KMS-11 (cell line): ENCODE measurements around the gene S100A8.

ENCODE experiments used
- H2AFZ ChIP-seq: fragments of 200-600 bp; sonication (generic); 2 replicates; pipeline ENCODE4 v1.6.1; 2016; ENCODE audit warnings: antibody characterized with exemption, mixed run types, low read depth
- H3K27ac ChIP-seq: fragments of 200-600 bp; sonication (generic); 2 replicates; pipeline ENCODE4 v1.6.1; 2016; ENCODE audit warnings: mild to moderate bottlenecking, mixed run types
- H3K27me3 ChIP-seq: fragments of 200-600 bp; sonication (generic); 2 replicates; pipeline ENCODE4 v1.6.1; 2017; ENCODE audit warnings: mild to moderate bottlenecking, low read depth, mixed run types, moderate library complexity; ENCODE audit not compliant: insufficient read depth
- H3K36me3 ChIP-seq: fragments of 200-600 bp; sonication (generic); 2 replicates; pipeline ENCODE4 v1.6.1; 2017; ENCODE audit warnings: mild to moderate bottlenecking, mixed run types; ENCODE audit not compliant: insufficient read depth
- H3K4me1 ChIP-seq: fragments of 200-600 bp; sonication (generic); 2 replicates; pipeline ENCODE4 v1.6.1; 2016; ENCODE audit warnings: mild to moderate bottlenecking, low read depth, mixed run types; ENCODE audit not compliant: poor library complexity, severe bottlenecking
- H3K4me2 ChIP-seq: fragments of 200-600 bp; sonication (generic); 2 replicates; pipeline ENCODE4 v1.7.0; 2016; ENCODE audit warnings: mild to moderate bottlenecking, mixed run types
- H3K4me3 ChIP-seq: fragments of 200-600 bp; sonication (generic); IDR thresholded peaks from 2 replicates; pipeline ENCODE4 v1.6.1; 2017; ENCODE audit warnings: low read depth, low read length, mixed read lengths; ENCODE audit not compliant: insufficient read depth
- H3K79me2 ChIP-seq: fragments of 200-600 bp; sonication (generic); 2 replicates; pipeline ENCODE4 v1.6.1; 2016; ENCODE audit warnings: low read depth, mixed run types; ENCODE audit not compliant: insufficient read depth
- H3K9ac ChIP-seq: fragments of 200-600 bp; sonication (generic); 2 replicates; pipeline ENCODE4 v1.6.1; 2016; ENCODE audit warnings: mild to moderate bottlenecking, mixed run types
- H4K20me1 ChIP-seq: fragments of 200-600 bp; sonication (generic); 2 replicates; pipeline ENCODE4 v1.6.1; 2016; ENCODE audit warnings: mild to moderate bottlenecking, mixed run types; ENCODE audit not compliant: insufficient read depth
- CTCF ChIP-seq: fragments of 200-600 bp; sonication (generic); conservative IDR thresholded peaks from 2 replicates; pipeline ENCODE4 v1.6.1; 2017; ENCODE audit warnings: low read depth, mild to moderate bottlenecking, antibody characterized with exemption, low read length, moderate library complexity, mixed read lengths

The S100A8 gene

GRCh38 chr1:153428791-153429190, 37.9 kb upstream of the S100A8 start:
- Histone ChIP-seq H4K20me1 (no peaks in the 10 kb centered on the region), H3K4me1 (no peaks in the 10 kb centered on the region), H3K36me3 (no peaks in the 10 kb centered on the region), H3K27ac (no peak overlapping the region), H3K9ac (no peak overlapping the region), H3K4me2 (no peak overlapping the region), H3K4me3 (no peak overlapping the region), H3K27me3 (0 out of 2 replicates have a peak, but pooled peaks cover 1% of the 10 kb centered on the region), H3K79me2 (no peaks in the 10 kb centered on the region), H2AFZ (no peak overlapping the region)
- TF ChIP-seq CTCF = no peak

GRCh38 chr1:153428073-153428638, 37.3 kb upstream of the S100A8 start:
- no peak overlapping the region for H3K4me2 ChIP-seq
- 0 out of 2 replicates have a peak, but pooled peaks cover 2% of the 10 kb centered on the region for H3K27me3 ChIP-seq

GRCh38 chr1:153426809-153427208, 35.9 kb upstream of the S100A8 start:
- no peak overlapping the region for H3K4me3 ChIP-seq
- no peak overlapping the region for H3K9ac ChIP-seq
- H3K4me2 ChIP-seq = no peak overlapping the region
- no peaks in the 10 kb centered on the region for H4K20me1 ChIP-seq
- TF ChIP-seq CTCF = no peak
- no peaks in the 10 kb centered on the region for H3K4me1 ChIP-seq
- H3K79me2 ChIP-seq = no peaks in the 10 kb centered on the region
- no peaks in the 10 kb centered on the region for H3K36me3 ChIP-seq
- H3K27ac ChIP-seq = no peak overlapping the region
- H3K27me3 ChIP-seq = 0 out of 2 replicates have a peak, but pooled peaks cover 2% of the 10 kb centered on the region
- H2AFZ ChIP-seq = no peak overlapping the region

More at GRCh38 chr1:153428073-153428638, 37.3 kb upstream of the S100A8 start:
- TF ChIP-seq CTCF = no peak
- Histone ChIP-seq H3K36me3 (no peaks in the 10 kb centered on the region), H3K9ac (no peak overlapping the region), H3K4me3 (no peak overlapping the region), H3K79me2 (no peaks in the 10 kb centered on the region), H3K4me1 (no peaks in the 10 kb centered on the region), H2AFZ (no peak overlapping the region), H4K20me1 (no peaks in the 10 kb centered on the region), H3K27ac (no peak overlapping the region)

GRCh38 chr1:153422450-153423068, 31.7 kb upstream of the S100A8 start:
- TF ChIP-seq CTCF = no peak

More at GRCh38 chr1:153422450-153423068, 31.7 kb upstream of the S100A8 start:
- Histone ChIP-seq H3K27me3 (0 out of 2 replicates have a peak, but pooled peaks cover 2% of the 10 kb centered on the region), H3K4me3 (no peak overlapping the region), H3K27ac (no peak overlapping the region), H3K4me2 (no peak overlapping the region), H3K4me1 (no peaks in the 10 kb centered on the region), H4K20me1 (no peaks in the 10 kb centered on the region), H3K9ac (no peak overlapping the region), H2AFZ (no peak overlapping the region), H3K36me3 (no peaks in the 10 kb centered on the region), H3K79me2 (no peaks in the 10 kb centered on the region)
